HuH-7 (cell line): Measurements from ENCODE around the gene SMIM24.
"Not testable (repeated sequence)": the region's sequence is repeated elsewhere in the genome, so short reads cannot be mapped to it uniquely, and the experiment has no call there.

ENCODE experiments used
- DNase-seq: peaks from one replicate; pipeline ENCODE4 v3.0.0; 2011; ENCODE audit warnings: low spot score

The SMIM24 gene

GRCh38 chr19:3433313-3433712, 47.0 kb downstream of the SMIM24 start:
- no peak for DNase-seq

GRCh38 chr19:3431760-3432397, 48.4 kb downstream of the SMIM24 start:
- DNase-seq, result no peak

GRCh38 chr19:3430366-3430680, 50.0 kb downstream of the SMIM24 start:
- not testable (repeated sequence) for DNase-seq

GRCh38 chr19:3426433-3426832, 53.9 kb downstream of the SMIM24 start:
- no peak for DNase-seq
